OCI-LY3 (cell line): Measurements from ENCODE around the gene DDX19B.

Source experiments
- CTCF ChIP-seq: fragments of 200-600, 300-600 bp; sonication (generic); IDR thresholded peaks from 2 replicates; pipeline ENCODE4 v1.5.1; 2014; ENCODE audit warnings: antibody characterized with exemption, low read length, low read depth
- EZH2phosphoT487 ChIP-seq: fragments of 200-600 bp; shearing (Covaris generic); IDR thresholded peaks from 2 replicates; pipeline ENCODE4 v1.6.1; 2018; ENCODE audit warnings: antibody characterized with exemption, mixed run types, low read depth

GRCh38 chr16:70345840-70346239 is 46.9 kb downstream of the DDX19B start:
- TF ChIP-seq CTCF (no peak), EZH2phosphoT487 (no peak)
